Fibroblast of lung (primary cell): ENCODE measurements around the gene CALN1. TPM values are rescaled to one million over a fixed set of nuclear protein-coding genes. Genes with fewer than 3 reads are reported as not detected.

Experiments used
- DNase-seq, 2 donors: peaks; one replicate each; pipeline versions ENCODE4 v3.0.0 to v3.0.0-alpha.2; 2010; ENCODE audit warnings: low read depth in 2 of 2
- H2AFZ ChIP-seq: 2 replicates; pipeline ENCODE4 v1.5.1; 2012; ENCODE audit warnings: low read length, control low read depth, inconsistent platforms
- H3K27ac ChIP-seq: 2 replicates; pipeline ENCODE4 v1.5.1; 2011; ENCODE audit warnings: low read length, control low read depth; ENCODE audit not compliant: insufficient read depth
- H3K27me3 ChIP-seq: 2 replicates; pipeline ENCODE4 v1.5.1; 2011; ENCODE audit warnings: mild to moderate bottlenecking, low read length; ENCODE audit not compliant: control insufficient read depth, insufficient read depth
- H3K36me3 ChIP-seq: 2 replicates; pipeline ENCODE4 v1.5.1; 2011; ENCODE audit warnings: low read length; ENCODE audit not compliant: control insufficient read depth, insufficient read depth
- H3K4me1 ChIP-seq: 2 replicates; pipeline ENCODE4 v1.5.1; 2011; ENCODE audit warnings: low read length; ENCODE audit not compliant: control insufficient read depth, insufficient read depth; ENCODE audit errors: extremely low read depth
- H3K4me2 ChIP-seq: 2 replicates; pipeline ENCODE4 v1.5.1; 2011; ENCODE audit warnings: low read length, control low read depth; ENCODE audit not compliant: insufficient read depth; ENCODE audit errors: extremely low read depth
- H3K4me3 ChIP-seq, 4 experiments: fragments of 200-600 bp in 1 of 4; sonication (generic) in 1 of 4; replicated peaks in 1 of 4; 2 replicates each; pipeline ENCODE4 v1.5.1; 2011 to 2016; ENCODE audit warnings: low read length in 4 of 4, low read depth in 3 of 4, mild to moderate bottlenecking in 3 of 4, control low read depth in 2 of 4, inconsistent platforms in 1 of 4, mixed read lengths in 1 of 4; ENCODE audit not compliant: insufficient read depth in 1 of 4; ENCODE audit errors: control extremely low read depth in 1 of 4
- H3K79me2 ChIP-seq: 2 replicates; pipeline ENCODE4 v1.5.1; 2012; ENCODE audit warnings: mild to moderate bottlenecking, low read length, inconsistent platforms; ENCODE audit not compliant: control insufficient read depth, insufficient read depth
- H3K9ac ChIP-seq: 2 replicates; pipeline ENCODE4 v1.5.1; 2011; ENCODE audit warnings: mild to moderate bottlenecking, low read length, control low read depth; ENCODE audit not compliant: insufficient read depth
- H3K9me3 ChIP-seq: 2 replicates; pipeline ENCODE4 v1.5.1; 2012; ENCODE audit warnings: low read depth, low read length; ENCODE audit not compliant: control insufficient read depth, insufficient read depth
- H4K20me1 ChIP-seq: 2 replicates; pipeline ENCODE4 v1.5.1; 2011; ENCODE audit warnings: low read length; ENCODE audit not compliant: control insufficient read depth, insufficient read depth; ENCODE audit errors: extremely low read depth
- EZH2 ChIP-seq: IDR thresholded peaks from 2 replicates; pipeline ENCODE4 v1.5.1; 2012; ENCODE audit warnings: low read length, control low read depth, mild to moderate bottlenecking; ENCODE audit errors: missing control alignments
- polyA plus RNA-seq, 2 donors: library from polyadenylated mRNA; depleted of rRNA in 1 of 2; stranded (reverse) in 1 of 2; unstranded in 1 of 2; fragments of >200 nt; gene quantifications; 2 replicates each; pipeline ENCODE4 v1.2.1, GENCODE V29; 2011 to 2012; ENCODE audit warnings: missing spikeins in 1 of 2
- total RNA-seq: library from RNA; depleted of rRNA; stranded (reverse); fragments of >200 nt; gene quantifications from 2 replicates; pipeline ENCODE4 v1.2.1, GENCODE V29; 2014
- TF ChIP-seq, protein P1 (sequence below), 2 donors: IDR thresholded peaks in 1 of 2; conservative IDR thresholded peaks in 1 of 2; 1 replicate in 1 of 2; 2 replicates in 1 of 2; pipeline ENCODE4 v1.5.1; 2011 to 2012; ENCODE audit warnings: low read length in 2 of 2, control low read depth in 1 of 2, inconsistent platforms in 1 of 2, low read depth in 1 of 2, mild to moderate bottlenecking in 1 of 2

Gene CALN1
- total and polyA plus RNA-seq, 2 donors (not counting 1 experiment from before 2014, with no cell fraction given) = not detected

DNA sequence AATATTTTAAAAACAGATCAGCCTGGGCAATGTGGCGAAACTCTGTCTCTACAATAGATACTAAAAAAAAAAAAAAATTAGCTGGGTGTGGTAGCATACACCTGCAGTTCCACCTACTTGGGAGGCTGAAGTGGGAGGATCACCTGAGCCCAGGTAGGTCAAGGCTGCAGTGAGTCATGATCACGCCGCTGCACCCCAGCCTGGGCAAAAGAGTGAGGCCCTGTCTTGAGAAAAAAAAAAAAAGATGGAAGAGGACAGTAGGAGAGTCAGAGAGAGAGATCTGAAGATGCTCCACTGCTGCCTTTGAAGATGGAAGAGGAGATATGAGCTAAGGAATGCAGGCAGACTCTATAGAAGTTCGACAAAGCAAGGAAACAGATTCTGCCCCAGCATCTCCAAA lies 181.9 kb downstream of the CALN1 start:
- H3K9me3 ChIP-seq = no peaks in the 10 kb centered on the region
- no peaks in the 10 kb centered on the region for H3K36me3 ChIP-seq
- no peaks in the 10 kb centered on the region for H4K20me1 ChIP-seq
- no peak for DNase-seq
- no peak overlapping the region for H3K27ac ChIP-seq
- no peak overlapping the region for H3K4me3 ChIP-seq
- H3K79me2 ChIP-seq = no peaks in the 10 kb centered on the region
- H2AFZ ChIP-seq = no peak overlapping the region
- no peak for TF ChIP-seq EZH2
- TF ChIP-seq, protein P1, sequence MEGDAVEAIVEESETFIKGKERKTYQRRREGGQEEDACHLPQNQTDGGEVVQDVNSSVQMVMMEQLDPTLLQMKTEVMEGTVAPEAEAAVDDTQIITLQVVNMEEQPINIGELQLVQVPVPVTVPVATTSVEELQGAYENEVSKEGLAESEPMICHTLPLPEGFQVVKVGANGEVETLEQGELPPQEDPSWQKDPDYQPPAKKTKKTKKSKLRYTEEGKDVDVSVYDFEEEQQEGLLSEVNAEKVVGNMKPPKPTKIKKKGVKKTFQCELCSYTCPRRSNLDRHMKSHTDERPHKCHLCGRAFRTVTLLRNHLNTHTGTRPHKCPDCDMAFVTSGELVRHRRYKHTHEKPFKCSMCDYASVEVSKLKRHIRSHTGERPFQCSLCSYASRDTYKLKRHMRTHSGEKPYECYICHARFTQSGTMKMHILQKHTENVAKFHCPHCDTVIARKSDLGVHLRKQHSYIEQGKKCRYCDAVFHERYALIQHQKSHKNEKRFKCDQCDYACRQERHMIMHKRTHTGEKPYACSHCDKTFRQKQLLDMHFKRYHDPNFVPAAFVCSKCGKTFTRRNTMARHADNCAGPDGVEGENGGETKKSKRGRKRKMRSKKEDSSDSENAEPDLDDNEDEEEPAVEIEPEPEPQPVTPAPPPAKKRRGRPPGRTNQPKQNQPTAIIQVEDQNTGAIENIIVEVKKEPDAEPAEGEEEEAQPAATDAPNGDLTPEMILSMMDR (conservative IDR thresholded peaks at IDR 0.05 in 1 of 2, IDR thresholded peaks at IDR 0.05 in 1 of 2; ENCODE audit: low read depth in 1 of 2, low read length in 2 of 2) = no peak
- no peaks in the 10 kb centered on the region for H3K27me3 ChIP-seq
- H3K4me1 ChIP-seq = no peaks in the 10 kb centered on the region
- no peak overlapping the region for H3K4me2 ChIP-seq
- no peak overlapping the region for H3K9ac ChIP-seq

DNA sequence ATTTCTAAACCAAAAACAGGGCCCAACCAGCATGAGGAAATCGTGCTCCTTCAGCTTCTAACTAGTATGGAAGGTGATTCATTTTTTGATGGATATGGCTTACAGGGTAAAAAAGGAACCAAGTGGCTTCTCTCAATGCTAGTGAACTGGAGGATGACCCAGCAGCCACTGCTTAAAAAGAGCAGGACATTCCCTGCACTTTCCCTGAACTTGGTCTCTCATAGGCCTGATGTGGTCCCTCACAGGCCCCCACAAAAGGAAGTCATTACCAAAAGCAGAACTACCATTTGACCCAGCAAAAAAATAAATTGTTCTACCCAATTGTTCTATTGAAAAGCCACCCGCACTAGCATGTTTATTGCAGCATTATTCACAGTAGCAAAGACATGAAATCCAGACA lies 188.8 kb downstream of the CALN1 start:
- DNase-seq = no peak
- Histone ChIP-seq H4K20me1 (no peaks in the 10 kb centered on the region), H3K27me3 (no peaks in the 10 kb centered on the region), H3K9ac (no peak overlapping the region), H3K79me2 (no peaks in the 10 kb centered on the region), H3K4me2 (no peak overlapping the region), H3K9me3 (no peaks in the 10 kb centered on the region), H3K4me3 (no peak overlapping the region), H2AFZ (no peak overlapping the region), H3K36me3 (no peaks in the 10 kb centered on the region), H3K4me1 (no peaks in the 10 kb centered on the region), H3K27ac (no peak overlapping the region)
- no peak for TF ChIP-seq EZH2
- TF ChIP-seq, protein P1 (conservative IDR thresholded peaks at IDR 0.05 in 1 of 2, IDR thresholded peaks at IDR 0.05 in 1 of 2; ENCODE audit: low read depth in 1 of 2, low read length in 2 of 2) = no peak

DNA sequence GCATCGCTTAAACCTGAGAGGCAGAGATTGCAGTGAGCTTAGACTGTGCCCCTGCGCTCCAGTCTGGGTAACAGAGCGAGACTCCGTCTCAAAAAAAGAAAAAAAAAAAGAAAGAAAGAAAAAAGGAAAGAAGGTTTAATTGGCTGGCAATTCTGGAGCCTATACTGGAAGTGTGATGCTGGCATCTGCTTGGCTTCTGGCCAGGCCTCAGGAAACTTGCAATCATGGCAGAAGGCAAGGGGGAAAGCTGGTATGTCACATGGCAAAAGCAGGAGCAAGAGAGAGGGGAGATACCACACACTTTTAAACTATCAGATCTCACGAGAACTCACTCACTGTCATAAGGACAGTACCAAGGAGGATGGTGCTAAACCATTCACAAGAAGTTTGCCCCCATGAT lies 190.0 kb downstream of the CALN1 start:
- no peak overlapping the region for H3K4me2 ChIP-seq
- H3K79me2 ChIP-seq = no peaks in the 10 kb centered on the region
- H3K9me3 ChIP-seq = no peaks in the 10 kb centered on the region
- H2AFZ ChIP-seq = no peak overlapping the region
- no peaks in the 10 kb centered on the region for H3K36me3 ChIP-seq
- H3K27ac ChIP-seq = no peak overlapping the region
- DNase-seq = no peak
- no peaks in the 10 kb centered on the region for H3K4me1 ChIP-seq
- no peak overlapping the region for H3K4me3 ChIP-seq
- H3K27me3 ChIP-seq = no peaks in the 10 kb centered on the region
- TF ChIP-seq EZH2 = no peak
- TF ChIP-seq, protein P1 (conservative IDR thresholded peaks at IDR 0.05 in 1 of 2, IDR thresholded peaks at IDR 0.05 in 1 of 2; ENCODE audit: low read depth in 1 of 2, low read length in 2 of 2) = no peak
- H3K9ac ChIP-seq = no peak overlapping the region
- H4K20me1 ChIP-seq = no peaks in the 10 kb centered on the region
